ENCODE measurements around the gene ADGRV1.
"Not testable (repeated sequence)": the region's sequence is repeated elsewhere in the genome, so short reads cannot be mapped to it uniquely, and the experiment has no call there.

ADGRV1 gene

DNA sequence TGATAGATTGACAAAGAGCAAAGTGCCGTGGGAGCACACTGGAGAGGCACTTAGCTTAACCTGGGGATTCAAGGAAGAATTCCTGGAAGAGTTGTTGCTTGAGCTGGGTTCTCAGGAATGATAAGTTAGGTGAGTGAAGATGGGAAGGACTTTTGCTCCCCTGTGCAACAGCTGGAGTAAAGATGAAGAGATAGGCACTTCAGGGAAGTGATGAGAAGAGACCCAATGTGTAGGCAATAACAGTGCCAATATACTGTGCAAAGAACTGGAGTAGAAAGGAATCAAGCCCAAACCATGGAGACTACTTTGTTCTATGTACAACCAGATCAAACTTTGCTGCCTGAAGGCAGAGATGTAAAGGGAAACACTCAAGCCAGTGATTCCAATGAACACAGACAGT, 92.2 kb downstream of the ADGRV1 start:
- DNase-seq, result no peak

- DNase-seq, result no peak
Measured at GRCh38 chr5:90654215-90654614, 95.6 kb downstream of the ADGRV1 start.

DNA sequence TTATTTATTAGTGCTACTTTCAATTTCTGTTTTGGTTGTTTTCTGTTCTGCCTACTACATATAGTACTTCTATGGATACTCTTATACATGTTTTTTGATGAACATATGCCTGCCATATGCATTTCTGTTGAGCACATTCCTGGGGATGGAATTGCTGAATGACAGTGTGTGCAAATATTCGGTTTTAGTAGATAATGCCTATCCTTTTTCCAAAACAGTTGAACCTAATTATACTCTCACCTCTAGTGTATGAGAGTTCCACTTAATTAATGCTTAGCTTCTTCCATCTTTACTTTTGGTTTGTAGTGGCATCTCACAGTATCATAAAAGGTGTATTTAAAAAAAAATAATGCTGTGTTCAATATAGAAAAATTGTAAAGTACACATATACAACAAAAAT, 96.8 kb downstream of the ADGRV1 start:
- DNase-seq, result no peak

DNA sequence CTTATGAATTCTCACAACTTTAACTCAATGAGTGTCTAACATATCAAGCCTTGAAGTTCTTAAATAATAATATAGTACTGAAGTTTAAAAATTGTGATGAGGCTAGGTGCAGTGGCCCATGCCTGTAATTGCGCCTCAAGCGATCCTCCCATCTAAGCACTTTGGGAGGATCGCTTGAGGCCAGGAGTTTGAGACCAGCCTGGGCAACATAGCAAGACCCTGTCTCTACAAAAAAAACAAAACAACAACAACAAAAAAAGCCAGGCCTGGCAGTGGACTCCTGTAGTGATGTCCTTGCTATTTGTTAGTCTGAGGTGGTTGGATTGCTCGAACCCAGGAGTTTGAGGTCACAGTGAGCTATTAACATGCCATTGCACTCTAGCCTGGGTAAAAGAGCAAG, 98.4 kb downstream of the ADGRV1 start:
- DNase-seq, result no peak

DNA sequence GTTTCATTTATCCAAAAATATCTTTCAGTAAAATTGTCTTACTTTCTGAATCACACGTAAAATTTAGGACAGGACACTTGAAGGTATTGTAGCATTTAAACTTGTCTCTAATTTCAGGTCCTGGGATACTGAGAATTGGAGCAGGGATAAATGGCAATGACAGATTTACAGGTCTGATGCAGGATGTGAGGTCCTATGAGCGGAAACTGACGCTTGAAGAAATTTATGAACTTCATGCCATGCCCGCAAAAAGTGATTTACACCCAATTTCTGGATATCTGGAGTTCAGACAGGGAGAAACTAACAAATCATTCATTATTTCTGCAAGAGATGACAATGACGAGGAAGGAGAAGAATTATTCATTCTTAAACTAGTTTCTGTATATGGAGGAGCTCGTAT, 99.2 kb downstream of the ADGRV1 start:
- no peak for DNase-seq

DNA sequence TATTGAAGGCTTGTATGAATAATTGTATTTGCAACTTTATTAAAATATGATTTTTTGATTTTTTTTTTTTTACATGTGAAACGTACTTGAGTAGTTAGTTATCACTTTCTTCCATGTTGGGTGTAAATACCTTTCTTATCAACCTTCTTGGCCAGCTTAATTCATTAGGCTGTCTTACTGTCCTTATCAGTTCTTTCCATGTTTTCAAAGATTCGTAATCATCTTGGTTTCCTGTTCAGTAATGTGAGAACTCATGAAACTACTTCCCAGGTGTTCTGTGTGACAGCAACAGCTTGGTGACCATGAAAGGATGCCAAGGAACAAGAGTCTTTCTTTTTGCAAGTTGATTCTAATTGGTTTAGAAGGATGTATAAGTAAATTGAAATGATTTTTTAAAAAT, 100.0 kb downstream of the ADGRV1 start:
- DNase-seq, result no peak

GRCh38 chr5:90668079-90668565, 109.5 kb downstream of the ADGRV1 start:
- DNase-seq, result not testable (repeated sequence)

- no peak for DNase-seq
Measured at GRCh38 chr5:90675222-90675621, 116.6 kb downstream of the ADGRV1 start.

DNA sequence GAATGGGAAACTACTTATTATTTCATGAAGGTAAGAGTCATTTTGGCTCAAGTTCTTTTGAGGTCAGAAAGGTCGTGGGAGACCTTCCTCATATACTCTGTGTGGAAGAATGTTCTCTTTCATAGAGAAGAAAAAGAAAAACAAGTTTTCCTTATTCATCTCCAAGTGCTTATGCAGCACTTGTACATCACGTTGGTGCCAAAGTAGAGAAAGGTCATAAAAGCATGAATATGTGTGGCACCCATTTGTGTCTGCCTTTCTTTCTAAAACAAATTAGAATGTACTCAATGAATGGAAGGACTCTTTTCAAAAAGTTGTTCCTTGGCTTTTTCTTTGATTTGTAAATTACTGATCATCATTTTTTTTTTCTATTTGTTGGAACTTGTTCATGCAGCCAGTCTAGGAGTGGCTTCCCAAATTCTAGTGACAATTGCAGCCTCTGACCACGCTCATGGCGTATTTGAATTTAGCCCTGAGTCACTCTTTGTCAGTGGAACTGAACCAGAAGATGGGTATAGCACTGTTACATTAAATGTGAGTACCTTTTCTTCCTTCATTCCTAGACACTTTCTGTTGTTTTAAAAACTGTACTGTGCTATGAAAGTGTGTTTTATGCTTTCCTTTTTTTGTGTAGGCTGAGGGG, 122.4 kb downstream of the ADGRV1 start:
- DNase-seq, result no peak

DNA sequence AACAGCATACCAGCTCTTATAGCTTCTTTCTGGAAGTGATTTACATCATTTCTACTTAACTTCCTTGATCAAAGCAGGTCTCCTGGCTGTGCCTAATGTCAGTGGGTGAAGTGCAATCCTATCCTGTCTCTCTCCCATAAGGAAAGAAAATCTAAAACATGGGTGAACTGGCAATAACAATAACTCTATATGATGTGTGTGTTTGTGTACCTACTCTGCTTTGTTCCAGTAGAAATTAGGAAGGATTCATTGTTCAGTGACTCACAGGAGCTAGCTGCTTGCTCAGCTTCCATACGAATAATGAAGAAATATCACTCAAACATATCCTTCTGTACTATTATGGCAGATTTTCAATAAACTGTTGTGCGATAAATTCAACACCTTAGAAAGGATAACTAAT, 123.7 kb downstream of the ADGRV1 start:
- DNase-seq, result no peak

DNA sequence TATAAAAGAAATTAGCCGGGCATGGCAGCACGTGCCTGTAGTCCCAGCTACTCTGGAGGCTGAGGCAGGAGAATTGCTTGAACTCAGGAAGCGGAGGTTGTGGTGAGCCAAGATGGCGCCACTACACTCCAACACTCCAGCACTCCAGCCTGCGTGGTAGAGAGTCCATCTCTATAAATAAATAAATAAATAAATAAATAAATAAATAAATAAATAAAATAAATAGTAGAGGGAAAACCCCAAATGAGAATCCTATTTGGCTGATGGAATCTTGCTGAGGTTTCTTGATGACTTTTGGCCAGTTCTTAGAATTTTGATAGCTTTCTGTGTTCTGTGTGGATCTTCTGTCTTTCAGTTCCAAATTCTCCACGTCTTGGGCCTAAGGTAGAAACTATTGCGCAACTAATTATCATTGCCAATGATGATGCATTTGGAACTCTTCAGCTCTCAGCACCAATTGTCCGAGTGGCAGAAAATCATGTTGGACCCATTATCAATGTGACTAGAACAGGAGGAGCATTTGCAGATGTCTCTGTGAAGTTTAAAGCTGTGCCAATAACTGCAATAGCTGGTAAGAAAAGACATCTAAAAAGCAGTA, 126.9 kb downstream of the ADGRV1 start:
- no peak for DNase-seq

- not testable (repeated sequence) for DNase-seq
Measured at GRCh38 chr5:90686363-90686762, 127.8 kb downstream of the ADGRV1 start.

DNA sequence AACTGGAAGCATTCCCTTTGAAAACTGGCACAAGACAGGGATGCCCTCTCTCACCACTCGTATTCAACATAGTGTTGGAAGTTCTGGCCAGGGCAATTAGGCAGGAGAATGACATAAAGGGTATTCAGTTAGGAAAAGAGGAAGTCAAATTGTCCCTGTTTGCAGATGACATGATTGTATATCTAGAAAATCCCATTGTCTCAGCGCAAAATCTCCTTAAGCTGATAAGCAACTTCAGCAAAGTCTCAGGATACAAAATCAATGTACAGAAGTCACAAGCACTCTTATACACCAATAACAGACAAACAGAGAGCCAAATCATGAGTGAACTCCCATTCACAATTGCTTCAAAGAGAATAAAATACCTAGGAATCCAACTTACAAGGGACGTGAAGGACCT, 128.9 kb downstream of the ADGRV1 start:
- not testable (repeated sequence) for DNase-seq

GRCh38 chr5:90689064-90689463, 130.5 kb downstream of the ADGRV1 start:
- no peak for DNase-seq

GRCh38 chr5:90690307-90690706, 131.7 kb downstream of the ADGRV1 start:
- DNase-seq, result no peak

DNA sequence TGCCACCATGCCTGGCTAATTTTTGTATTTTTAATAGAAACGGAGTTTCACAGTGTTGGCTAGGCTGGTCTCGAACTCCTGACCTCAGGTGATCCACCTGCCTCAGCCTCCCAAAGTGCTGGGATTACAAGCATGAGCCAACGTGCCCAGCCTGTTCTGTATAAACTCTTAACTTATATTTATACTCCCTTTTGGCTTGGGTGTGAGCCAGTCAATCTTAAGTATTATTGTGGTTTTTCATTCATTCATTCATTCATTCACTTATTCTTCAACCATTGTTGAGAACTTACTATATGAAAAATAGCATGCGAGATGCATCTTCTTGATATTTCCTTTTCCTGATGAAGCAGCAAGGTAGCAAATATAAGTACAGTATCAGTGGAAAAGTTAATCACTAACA, 132.9 kb downstream of the ADGRV1 start:
- DNase-seq, result no peak

- no peak for DNase-seq
Measured at GRCh38 chr5:90696153-90696552, 137.6 kb downstream of the ADGRV1 start.

DNA sequence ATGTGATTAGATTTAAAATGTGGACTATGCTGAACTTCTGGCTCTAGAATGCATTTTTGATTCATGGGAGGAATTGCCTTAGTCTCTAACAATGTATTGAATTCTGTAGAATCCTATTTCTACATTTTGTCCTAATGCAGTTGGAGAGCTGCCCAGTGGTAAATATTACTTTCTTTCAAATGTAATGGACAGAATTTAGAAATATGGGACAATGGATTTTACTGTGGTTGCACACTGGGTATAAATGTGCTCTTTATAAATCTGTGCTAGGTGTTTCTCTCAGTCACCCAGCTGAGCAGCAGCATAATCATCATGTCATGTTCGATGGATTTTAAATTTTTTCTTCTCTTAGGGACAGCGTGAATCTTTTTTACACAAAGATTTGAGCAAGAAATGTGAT, 141.7 kb downstream of the ADGRV1 start:
- DNase-seq, result no peak

DNA sequence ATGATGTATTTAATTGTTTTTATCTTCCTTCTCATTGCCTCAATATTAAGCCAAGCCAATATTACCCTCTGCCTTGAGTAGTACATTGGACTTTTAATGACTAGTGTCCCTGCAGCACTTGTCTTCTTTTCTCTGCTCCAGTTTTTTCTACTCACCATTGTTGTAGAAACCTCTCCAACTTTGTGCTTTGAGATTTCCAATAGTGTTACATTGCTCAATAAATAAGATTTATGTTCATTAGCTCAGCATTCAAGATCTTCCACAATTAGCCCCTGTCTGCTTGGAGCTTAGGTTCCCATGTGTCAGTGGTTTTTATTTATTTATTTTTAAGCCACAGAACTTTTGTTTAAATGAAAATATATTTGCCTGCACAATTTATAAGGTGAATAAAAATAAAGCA, 145.3 kb downstream of the ADGRV1 start:
- no peak for DNase-seq

GRCh38 chr5:90707698-90708097, 149.1 kb downstream of the ADGRV1 start:
- DNase-seq, result no peak

- peak in 4 of 14 donors; percentile 0 to 18 (median 1) for DNase-seq
Measured at GRCh38 chr5:90709323-90710155, 150.9 kb downstream of the ADGRV1 start.

DNA sequence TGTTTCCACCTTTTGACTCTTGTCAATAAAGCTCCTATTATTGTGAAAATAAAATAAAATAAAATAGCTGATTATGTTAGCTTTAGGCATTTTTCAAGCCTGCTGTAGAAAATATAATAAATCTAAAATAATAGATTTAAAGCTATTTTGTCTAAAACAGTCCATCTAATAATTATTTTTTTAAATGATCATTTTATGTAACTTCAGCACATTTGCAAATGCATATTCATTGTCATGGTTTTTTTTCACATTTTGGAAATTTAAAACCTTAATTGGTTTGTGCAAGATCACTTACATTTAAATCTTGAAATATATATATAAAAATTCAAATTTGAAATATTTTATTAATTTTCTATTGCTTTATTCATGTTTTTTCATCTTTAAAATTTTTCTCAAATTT, 159.8 kb downstream of the ADGRV1 start:
- no peak for DNase-seq

- DNase-seq, result no peak
Measured at GRCh38 chr5:90739567-90739966, 181.0 kb downstream of the ADGRV1 start.
